ENCODE results near the gene BZW1.

The BZW1 gene

GRCh38 chr2:200843993-200844948 lies 32.6 kb downstream of the BZW1 start:
- no peak for DNase-seq

GRCh38 chr2:200845194-200845593 lies 33.5 kb downstream of the BZW1 start:
- DNase-seq = no peak

DNA sequence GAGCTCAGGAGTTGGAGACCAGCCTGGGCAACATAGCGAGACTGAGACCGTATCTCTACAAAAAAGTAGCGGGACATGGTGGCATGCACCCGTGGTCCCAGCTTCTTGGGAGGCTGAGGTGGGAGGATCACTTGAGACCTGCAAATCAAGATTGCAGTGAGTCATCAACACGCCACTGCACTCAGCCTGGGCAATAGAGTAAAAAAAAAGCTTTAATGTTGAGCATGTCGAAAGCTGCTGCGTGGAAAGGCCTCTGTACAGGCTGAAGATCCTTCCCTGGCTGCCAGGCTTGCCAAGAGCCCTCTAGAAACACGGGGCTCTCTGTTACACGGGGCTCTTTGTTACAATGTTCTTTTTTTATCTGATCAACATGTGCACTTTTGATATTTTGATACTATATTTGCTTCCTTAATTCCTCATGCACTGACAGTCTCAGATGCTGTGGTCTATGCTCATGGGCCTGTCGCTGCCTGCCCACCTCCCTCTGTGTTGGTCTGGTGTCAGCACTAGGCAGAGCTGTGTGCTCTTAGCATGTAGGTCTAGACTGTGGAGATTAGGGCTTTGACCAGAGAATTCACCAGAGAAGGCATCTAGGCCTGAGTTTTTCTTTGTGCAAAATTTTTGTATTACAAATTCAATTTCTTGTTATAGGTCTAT lies 34.1 kb downstream of the BZW1 start:
- DNase-seq = no peak

- DNase-seq = no peak
Observed at GRCh38 chr2:200847269-200847668, 35.6 kb downstream of the BZW1 start.

- DNase-seq = no peak
Observed at GRCh38 chr2:200847939-200848338, 36.2 kb downstream of the BZW1 start.

- DNase-seq = no peak
Observed at GRCh38 chr2:200850512-200851256, 39.0 kb downstream of the BZW1 start.

- no peak for DNase-seq
Observed at GRCh38 chr2:200851398-200852248, 39.9 kb downstream of the BZW1 start.

DNA sequence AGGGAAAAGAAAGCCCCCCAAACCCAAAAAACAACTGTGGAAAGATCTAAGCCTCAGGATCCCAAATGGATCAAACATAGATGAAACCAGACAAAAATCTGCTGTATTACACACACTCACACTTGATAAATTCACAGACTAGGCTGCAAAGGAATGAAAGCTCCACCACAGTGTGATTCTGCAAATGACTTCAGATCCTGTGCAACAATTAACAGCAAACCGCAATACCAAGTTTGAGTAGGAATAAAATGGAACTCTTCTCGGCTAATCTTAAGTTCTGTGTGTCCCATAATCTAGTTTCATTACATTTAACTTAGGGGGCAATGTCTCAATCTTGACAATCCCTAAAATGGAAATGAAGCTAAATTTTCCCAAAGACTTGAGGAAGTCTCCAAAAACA lies 40.9 kb downstream of the BZW1 start:
- no peak for DNase-seq

DNA sequence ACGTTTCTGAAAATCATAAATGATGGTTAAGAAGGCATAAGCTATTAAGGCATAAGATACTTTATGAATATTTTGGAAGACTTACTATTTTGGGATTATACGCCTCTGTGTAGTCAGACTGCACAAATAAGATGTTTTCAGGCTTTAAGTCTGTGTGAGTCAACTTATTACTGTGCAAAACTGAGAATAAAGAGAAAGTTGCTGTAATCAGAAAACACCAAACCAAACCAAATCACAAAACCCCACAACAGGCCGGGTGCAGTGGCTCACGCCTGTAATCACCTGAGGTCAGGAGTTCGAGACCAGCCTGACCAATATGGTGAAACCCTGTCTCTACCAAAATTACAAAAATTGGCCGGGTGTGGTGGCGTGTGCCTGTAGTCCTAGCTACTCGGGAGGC lies 45.1 kb downstream of the BZW1 start:
- DNase-seq = no peak

- no peak for DNase-seq
Observed at GRCh38 chr2:200860092-200860795, 48.5 kb downstream of the BZW1 start.

DNA sequence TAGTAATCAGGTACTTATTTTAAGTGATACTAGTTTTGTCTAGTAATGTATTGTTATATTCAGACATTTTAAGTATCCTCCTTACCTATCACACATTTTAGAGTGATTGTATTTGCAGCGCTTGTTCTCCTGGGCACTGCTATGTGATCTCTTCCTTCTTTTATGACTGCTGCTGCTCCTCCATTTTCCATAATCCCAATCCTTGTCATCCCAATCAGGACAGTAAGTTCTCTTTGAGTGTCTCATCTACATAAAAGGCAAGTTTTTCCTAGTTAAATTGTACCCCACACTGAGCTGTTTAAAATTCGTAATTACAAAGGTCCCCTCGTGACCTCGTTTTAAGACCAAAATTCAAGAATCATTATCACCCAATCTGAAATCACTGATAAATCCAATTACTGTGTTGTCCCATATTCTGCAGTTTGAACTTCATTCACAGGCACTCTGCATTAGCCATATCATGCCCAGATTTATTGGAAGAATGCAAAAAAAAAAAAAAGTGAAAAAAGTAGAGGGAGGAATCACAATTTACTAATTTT lies 50.0 kb downstream of the BZW1 start:
- no peak for DNase-seq

DNA sequence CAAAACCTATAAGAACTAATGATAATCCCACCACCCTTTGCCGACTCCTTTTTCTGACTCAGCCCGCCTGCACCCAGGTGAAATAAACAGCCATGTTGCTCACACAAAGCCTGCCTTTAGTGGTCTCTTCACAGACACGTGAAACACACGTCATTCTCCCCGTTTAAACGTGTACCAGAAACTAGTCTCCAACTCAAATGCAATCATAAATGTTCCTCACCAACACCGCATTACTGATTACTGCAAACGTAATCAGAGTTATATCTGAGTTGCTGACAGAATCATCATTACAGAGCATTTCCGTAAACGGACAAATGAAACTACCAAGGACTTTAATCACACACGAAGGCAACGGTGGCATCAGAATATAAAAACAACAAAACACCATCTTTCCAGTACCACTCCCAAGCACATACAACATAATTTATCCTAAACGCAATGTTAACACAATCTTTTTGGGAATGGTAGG lies 50.9 kb downstream of the BZW1 start:
- DNase-seq = no peak

GRCh38 chr2:200863782-200864175 lies 52.1 kb downstream of the BZW1 start:
- DNase-seq = no peak

DNA sequence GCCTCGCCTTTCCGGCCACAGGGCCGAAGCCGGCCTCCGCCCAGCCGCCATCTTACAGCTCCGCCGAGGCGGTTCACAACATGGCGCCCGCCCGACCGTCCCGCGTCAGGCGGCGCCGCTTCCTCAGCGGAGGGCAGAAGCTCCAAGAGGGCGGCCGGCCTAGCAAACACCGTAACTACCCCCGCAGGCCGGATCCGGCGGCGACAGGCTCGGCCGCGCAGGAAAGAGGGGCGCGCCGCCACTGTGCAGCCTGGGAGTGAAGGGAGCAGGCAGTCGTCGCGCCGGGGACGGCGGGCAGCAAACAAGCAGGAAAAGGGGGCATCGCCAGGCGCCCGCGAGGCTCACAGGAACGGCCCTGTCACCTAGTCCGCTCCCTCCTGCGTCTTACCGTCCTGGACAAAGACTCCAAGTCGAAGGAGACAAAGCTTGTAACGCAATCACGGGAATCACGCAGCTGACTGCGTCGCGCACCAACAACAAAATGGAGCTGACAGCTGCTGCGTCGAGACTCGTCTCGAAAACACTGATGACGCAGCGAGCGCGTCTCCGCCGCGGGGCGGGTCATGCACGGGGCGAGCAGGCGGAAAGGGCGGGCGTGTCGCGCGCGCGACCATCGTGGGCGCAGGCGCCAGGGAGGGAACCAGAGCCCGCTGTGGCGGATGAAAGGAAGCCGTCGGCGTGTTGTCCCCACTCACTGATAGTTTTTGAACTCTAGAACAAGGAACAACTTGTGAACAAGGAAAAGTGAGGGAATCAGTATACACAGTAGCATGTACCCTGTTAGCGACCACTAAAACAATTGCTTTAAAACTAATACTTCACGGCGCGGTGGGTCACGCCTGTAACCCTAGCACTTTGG lies 52.7 kb downstream of the BZW1 start, which contains the start of gene CLK1:
TSS of gene CLK1 (minus strand) at position 483 of the 859 bp plus-strand sequence. CDS start 2,796 bp downstream, outside the sequence.
- DNase-seq = peak; percentile 80

GRCh38 chr2:200869014-200869413 lies 57.3 kb downstream of the BZW1 start:
- no peak for DNase-seq

- DNase-seq = no peak
Observed at GRCh38 chr2:200871151-200871550, 59.4 kb downstream of the BZW1 start.

DNA sequence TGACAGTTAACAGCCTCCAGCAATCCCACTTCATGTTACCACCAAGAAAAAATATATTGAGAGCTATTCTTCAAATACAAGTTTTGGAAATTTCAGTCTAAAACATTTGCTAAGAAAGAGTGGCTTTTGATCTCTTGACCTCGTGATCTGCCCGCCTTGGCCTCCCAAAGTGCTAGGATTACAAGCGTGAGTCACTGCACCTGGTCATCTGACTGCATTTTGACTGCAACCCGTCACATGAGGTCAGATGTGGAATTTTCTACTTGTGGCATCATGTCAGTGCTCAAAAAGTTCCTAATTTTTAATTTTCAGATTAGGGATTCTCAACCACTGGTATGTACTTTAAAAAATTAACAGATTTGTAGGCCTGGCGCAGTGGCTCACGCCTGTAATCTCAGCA lies 61.9 kb downstream of the BZW1 start:
- no peak for DNase-seq

Data from GF-D8 (cell line).